ENCODE measurements around the gene ATP10B.

GRCh38 chr5:160693831-160694465, 158.1 kb downstream of the ATP10B start:
- TF ChIP-seq POLR2A (IDR thresholded peaks at IDR 0.05; ENCODE audit: low read depth, low read length) = no peak
- no peak for TF ChIP-seq POLR2AphosphoS5 (IDR thresholded peaks at IDR 0.05; ENCODE audit: low read depth, low read length)

All from GM12892 (cell line).